CD4-positive, alpha-beta T cell treated with Interleukin-15 for 4 hours (primary cell): ENCODE measurements around the gene RNPC3.

Experiments used
- DNase-seq: peaks from one replicate; pipeline ENCODE4 v3.0.0-alpha.2; 2020; ENCODE audit warnings: low spot score

Gene RNPC3

GRCh38 chr1:103525607-103526507, at the start of gene RNPC3:
RNPC3 (plus strand) TSS chr1:103525699; CDS start chr1:103526071, 372 bp downstream.
- DNase-seq: peak; percentile 85

GRCh38 chr1:103477101-103477500, 48.4 kb upstream of the RNPC3 start:
- DNase-seq: no peak

GRCh38 chr1:103489935-103490334, 35.6 kb upstream of the RNPC3 start:
- no peak for DNase-seq

GRCh38 chr1:103492003-103492625, 33.4 kb upstream of the RNPC3 start:
- DNase-seq: no peak

GRCh38 chr1:103496014-103496635, 29.4 kb upstream of the RNPC3 start:
- DNase-seq: no peak

GRCh38 chr1:103497404-103497803, 28.1 kb upstream of the RNPC3 start:
- no peak for DNase-seq

GRCh38 chr1:103509250-103509649, 16.2 kb upstream of the RNPC3 start:
- no peak for DNase-seq

- DNase-seq: no peak
Observed at GRCh38 chr1:103513711-103514110, 11.8 kb upstream of the RNPC3 start.

GRCh38 chr1:103514920-103515503, 10.5 kb upstream of the RNPC3 start:
- peak; percentile 63 for DNase-seq

GRCh38 chr1:103516283-103516682, 9.2 kb upstream of the RNPC3 start:
- no peak for DNase-seq

- DNase-seq: no peak
Observed at GRCh38 chr1:103516693-103517092, 8.8 kb upstream of the RNPC3 start.

GRCh38 chr1:103517380-103518047, 8.0 kb upstream of the RNPC3 start:
- no peak for DNase-seq

- no peak for DNase-seq
Observed at GRCh38 chr1:103520822-103521221, 4.7 kb upstream of the RNPC3 start.

GRCh38 chr1:103523346-103523745, 2.2 kb upstream of the RNPC3 start:
- DNase-seq: no peak

- no peak for DNase-seq
Observed at GRCh38 chr1:103525114-103525606, 339 bp upstream of the RNPC3 start.

- no peak for DNase-seq
Observed at GRCh38 chr1:103527331-103527730, 1.8 kb downstream of the RNPC3 start.

GRCh38 chr1:103529746-103530145, 4.2 kb downstream of the RNPC3 start:
- peak; percentile 28 for DNase-seq

GRCh38 chr1:103538226-103538625, 12.7 kb downstream of the RNPC3 start:
- no peak for DNase-seq

- no peak for DNase-seq
Observed at GRCh38 chr1:103541431-103541830, 15.9 kb downstream of the RNPC3 start.

- DNase-seq: no peak
Observed at GRCh38 chr1:103546496-103546895, 21.0 kb downstream of the RNPC3 start.

GRCh38 chr1:103547840-103548239, 22.3 kb downstream of the RNPC3 start:
- DNase-seq: no peak

- no peak for DNase-seq
Observed at GRCh38 chr1:103560427-103560826, 34.9 kb downstream of the RNPC3 start.
